ENCODE results near the gene DLGAP1. TPM values are rescaled to one million over a fixed set of nuclear protein-coding genes. Genes with fewer than 3 reads are reported as not detected.

DLGAP1 gene
- total and polyA plus RNA-seq, 3 donors from 2014 or later = 18.6 to 93.8 (median 69.1) TPM

DNA sequence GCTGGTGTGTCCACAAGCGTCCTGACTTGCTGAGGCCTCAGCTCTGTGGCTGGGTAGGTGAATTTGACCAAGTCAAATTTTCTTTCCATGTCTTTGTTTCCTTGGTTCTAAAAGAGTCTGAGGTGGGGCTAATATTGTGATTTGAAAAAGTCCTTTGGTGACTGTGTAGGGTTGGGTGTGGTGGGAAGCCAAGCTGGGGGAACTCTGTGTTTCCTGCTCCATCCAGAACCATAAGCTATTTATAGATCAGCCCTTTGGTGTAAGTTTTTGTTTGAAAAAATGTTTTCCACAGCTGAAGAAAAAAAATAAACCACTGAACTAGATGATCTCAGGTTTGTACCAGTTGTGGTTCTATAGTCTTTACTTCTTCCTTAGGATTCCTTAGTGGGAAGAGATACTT is 542.4 kb downstream of the DLGAP1 start:
- no peak for DNase-seq
- Histone ChIP-seq H3K36me3 (ENCODE audit: low read depth, missing control alignments) (no peaks in the 10 kb centered on the region), H3K9me3 (no peaks in the 10 kb centered on the region), H3K4me3 (no peak overlapping the region), H3K27me3 (no peaks in the 10 kb centered on the region), H3K4me1 (peaks cover 3% of the 10 kb centered on the region), H3K27ac (no peak overlapping the region)
- TF ChIP-seq POLR2A (IDR thresholded peaks at IDR 0.05) = no peak
- TF ChIP-seq, protein P1, sequence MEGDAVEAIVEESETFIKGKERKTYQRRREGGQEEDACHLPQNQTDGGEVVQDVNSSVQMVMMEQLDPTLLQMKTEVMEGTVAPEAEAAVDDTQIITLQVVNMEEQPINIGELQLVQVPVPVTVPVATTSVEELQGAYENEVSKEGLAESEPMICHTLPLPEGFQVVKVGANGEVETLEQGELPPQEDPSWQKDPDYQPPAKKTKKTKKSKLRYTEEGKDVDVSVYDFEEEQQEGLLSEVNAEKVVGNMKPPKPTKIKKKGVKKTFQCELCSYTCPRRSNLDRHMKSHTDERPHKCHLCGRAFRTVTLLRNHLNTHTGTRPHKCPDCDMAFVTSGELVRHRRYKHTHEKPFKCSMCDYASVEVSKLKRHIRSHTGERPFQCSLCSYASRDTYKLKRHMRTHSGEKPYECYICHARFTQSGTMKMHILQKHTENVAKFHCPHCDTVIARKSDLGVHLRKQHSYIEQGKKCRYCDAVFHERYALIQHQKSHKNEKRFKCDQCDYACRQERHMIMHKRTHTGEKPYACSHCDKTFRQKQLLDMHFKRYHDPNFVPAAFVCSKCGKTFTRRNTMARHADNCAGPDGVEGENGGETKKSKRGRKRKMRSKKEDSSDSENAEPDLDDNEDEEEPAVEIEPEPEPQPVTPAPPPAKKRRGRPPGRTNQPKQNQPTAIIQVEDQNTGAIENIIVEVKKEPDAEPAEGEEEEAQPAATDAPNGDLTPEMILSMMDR (IDR thresholded peaks at IDR 0.05) = no peak
- 81 to 85% methylated on average over 1 of the region's 1 CpG for WGBS, 2 donors
- intact Hi-C loops (cut with DNase I; ENCODE audit: low total_unique reads) = no loop called here

- H3K4me1 ChIP-seq = peaks cover 3% of the 10 kb centered on the region
- H3K36me3 ChIP-seq (ENCODE audit: low read depth, missing control alignments) = no peaks in the 10 kb centered on the region
- no peak for TF ChIP-seq POLR2A (IDR thresholded peaks at IDR 0.05)
- TF ChIP-seq, protein P1 (IDR thresholded peaks at IDR 0.05) = no peak
- DNase-seq = no peak
- H3K4me3 ChIP-seq = no peak overlapping the region
- H3K27me3 ChIP-seq = no peaks in the 10 kb centered on the region
- H3K27ac ChIP-seq = no peak overlapping the region
- no peaks in the 10 kb centered on the region for H3K9me3 ChIP-seq
- intact Hi-C loops (cut with DNase I; ENCODE audit: low total_unique reads) = no loop called here
Observed at GRCh38 chr18:3911413-3911812, 543.7 kb downstream of the DLGAP1 start.

- Histone ChIP-seq H3K36me3 (ENCODE audit: low read depth, missing control alignments) (no peaks in the 10 kb centered on the region), H3K4me1 (peaks cover 3% of the 10 kb centered on the region), H3K4me3 (no peak overlapping the region), H3K27ac (no peak overlapping the region), H3K27me3 (no peaks in the 10 kb centered on the region), H3K9me3 (no peaks in the 10 kb centered on the region)
- no peak for DNase-seq
- intact Hi-C loops (cut with DNase I; ENCODE audit: low total_unique reads) = no loop called here
- TF ChIP-seq, protein P1 (IDR thresholded peaks at IDR 0.05) = no peak
- TF ChIP-seq POLR2A (IDR thresholded peaks at IDR 0.05) = no peak
- 94% methylated on average over 4 of the region's 4 CpGs for WGBS, 2 donors
Observed at GRCh38 chr18:3910512-3910911, 544.6 kb downstream of the DLGAP1 start.

GRCh38 chr18:3907955-3908354 is 547.2 kb downstream of the DLGAP1 start:
- intact Hi-C loops (cut with DNase I; ENCODE audit: low total_unique reads) = no loop called here
- Histone ChIP-seq H3K4me3 (no peak overlapping the region), H3K27ac (no peak overlapping the region), H3K4me1 (no peaks in the 10 kb centered on the region), H3K9me3 (no peaks in the 10 kb centered on the region), H3K36me3 (ENCODE audit: low read depth, missing control alignments) (no peaks in the 10 kb centered on the region), H3K27me3 (no peaks in the 10 kb centered on the region)
- TF ChIP-seq POLR2A (IDR thresholded peaks at IDR 0.05) = no peak
- TF ChIP-seq, protein P1 (IDR thresholded peaks at IDR 0.05) = no peak
- no peak for DNase-seq

- Histone ChIP-seq H3K27ac (no peak overlapping the region), H3K36me3 (ENCODE audit: low read depth, missing control alignments) (no peaks in the 10 kb centered on the region), H3K4me3 (no peak overlapping the region), H3K4me1 (peaks cover 4% of the 10 kb centered on the region), H3K27me3 (no peaks in the 10 kb centered on the region), H3K9me3 (no peaks in the 10 kb centered on the region)
- no peak for DNase-seq
- intact Hi-C loops (cut with DNase I; ENCODE audit: low total_unique reads) = no loop called here
- WGBS, 2 donors = 51 to 62% methylated on average over 3 of the region's 3 CpGs
- TF ChIP-seq POLR2A (IDR thresholded peaks at IDR 0.05) = no peak
- TF ChIP-seq, protein P1 (IDR thresholded peaks at IDR 0.05) = no peak
Observed at GRCh38 chr18:3906116-3906750, 548.9 kb downstream of the DLGAP1 start.

Data from testis (tissue), 3 donors.